ENCODE measurements around the gene SORL1-AS1.

SORL1-AS1 gene

GRCh38 chr11:121445071-121445768 is 7.5 kb downstream of the SORL1-AS1 start:
- in situ Hi-C loops (cut with HindIII; ENCODE audit: low pct_unique_long_range_greater_than_20kb, low sequenced_read_pairs): no loop called here
- no peak for TF ChIP-seq JUND (IDR thresholded peaks at IDR 0.05; ENCODE audit: low read depth)
- DNase-seq (ENCODE audit: low read depth in 1 of 2, low spot score in 1 of 2): no peak

- DNase-seq (ENCODE audit: low read depth in 1 of 2, low spot score in 1 of 2): no peak
- no peak for TF ChIP-seq JUND (IDR thresholded peaks at IDR 0.05; ENCODE audit: low read depth)
- in situ Hi-C loops (cut with HindIII; ENCODE audit: low pct_unique_long_range_greater_than_20kb, low sequenced_read_pairs): no loop called here
Measured at GRCh38 chr11:121444526-121444925, 8.2 kb downstream of the SORL1-AS1 start.

- no peak for DNase-seq (ENCODE audit: low read depth in 1 of 2, low spot score in 1 of 2)
- in situ Hi-C loops (cut with HindIII; ENCODE audit: low pct_unique_long_range_greater_than_20kb, low sequenced_read_pairs): no loop called here
- no peak for TF ChIP-seq JUND (IDR thresholded peaks at IDR 0.05; ENCODE audit: low read depth)
Measured at GRCh38 chr11:121443688-121444275, 9.0 kb downstream of the SORL1-AS1 start.

- no peak for DNase-seq (ENCODE audit: low read depth in 1 of 2, low spot score in 1 of 2)
- TF ChIP-seq JUND (IDR thresholded peaks at IDR 0.05; ENCODE audit: low read depth): no peak
- in situ Hi-C loops (cut with HindIII; ENCODE audit: low pct_unique_long_range_greater_than_20kb, low sequenced_read_pairs): no loop called here
Measured at GRCh38 chr11:121441521-121441920, 11.2 kb downstream of the SORL1-AS1 start.

GRCh38 chr11:121439759-121440158 is 13.0 kb downstream of the SORL1-AS1 start:
- in situ Hi-C loops (cut with HindIII; ENCODE audit: low pct_unique_long_range_greater_than_20kb, low sequenced_read_pairs): no loop called here
- no peak for TF ChIP-seq JUND (IDR thresholded peaks at IDR 0.05; ENCODE audit: low read depth)
- DNase-seq (ENCODE audit: low read depth in 1 of 2, low spot score in 1 of 2): no peak

GRCh38 chr11:121439337-121439736 is 13.4 kb downstream of the SORL1-AS1 start:
- DNase-seq (ENCODE audit: low read depth in 1 of 2, low spot score in 1 of 2): no peak
- in situ Hi-C loops (cut with HindIII; ENCODE audit: low pct_unique_long_range_greater_than_20kb, low sequenced_read_pairs): no loop called here
- no peak for TF ChIP-seq JUND (IDR thresholded peaks at IDR 0.05; ENCODE audit: low read depth)

GRCh38 chr11:121437686-121438078 is 15.1 kb downstream of the SORL1-AS1 start:
- no peak for TF ChIP-seq JUND (IDR thresholded peaks at IDR 0.05; ENCODE audit: low read depth)
- in situ Hi-C loops (cut with HindIII; ENCODE audit: low pct_unique_long_range_greater_than_20kb, low sequenced_read_pairs): no loop called here
- DNase-seq (ENCODE audit: low read depth in 1 of 2, low spot score in 1 of 2): no peak

GRCh38 chr11:121437018-121437685 is 15.6 kb downstream of the SORL1-AS1 start:
- peak in 1 of 2 experiments; percentile 45 for DNase-seq (ENCODE audit: low read depth in 1 of 2, low spot score in 1 of 2)
- TF ChIP-seq JUND (IDR thresholded peaks at IDR 0.05; ENCODE audit: low read depth): no peak
- in situ Hi-C loops (cut with HindIII; ENCODE audit: low pct_unique_long_range_greater_than_20kb, low sequenced_read_pairs): no loop called here

- in situ Hi-C loops (cut with HindIII; ENCODE audit: low pct_unique_long_range_greater_than_20kb, low sequenced_read_pairs): no loop called here
- DNase-seq (ENCODE audit: low read depth in 1 of 2, low spot score in 1 of 2): no peak
- TF ChIP-seq JUND (IDR thresholded peaks at IDR 0.05; ENCODE audit: low read depth): no peak
Measured at GRCh38 chr11:121435551-121436511, 16.9 kb downstream of the SORL1-AS1 start.

- in situ Hi-C loops (cut with HindIII; ENCODE audit: low pct_unique_long_range_greater_than_20kb, low sequenced_read_pairs): no loop called here
- TF ChIP-seq JUND (IDR thresholded peaks at IDR 0.05; ENCODE audit: low read depth): no peak
- DNase-seq (ENCODE audit: low read depth in 1 of 2, low spot score in 1 of 2): no peak
Measured at GRCh38 chr11:121435132-121435531, 17.6 kb downstream of the SORL1-AS1 start.

GRCh38 chr11:121431820-121432526 is 20.8 kb downstream of the SORL1-AS1 start:
- in situ Hi-C loops (cut with HindIII; ENCODE audit: low pct_unique_long_range_greater_than_20kb, low sequenced_read_pairs): no loop called here
- no peak for TF ChIP-seq JUND (IDR thresholded peaks at IDR 0.05; ENCODE audit: low read depth)
- no peak for DNase-seq (ENCODE audit: low read depth in 1 of 2, low spot score in 1 of 2)

- in situ Hi-C loops (cut with HindIII; ENCODE audit: low pct_unique_long_range_greater_than_20kb, low sequenced_read_pairs): no loop called here
- no peak for DNase-seq (ENCODE audit: low read depth in 1 of 2, low spot score in 1 of 2)
- TF ChIP-seq JUND (IDR thresholded peaks at IDR 0.05; ENCODE audit: low read depth): no peak
Measured at GRCh38 chr11:121429556-121429955, 23.2 kb downstream of the SORL1-AS1 start.
